Thymus (tissue), 11 donors: ENCODE results near the gene NEAT1. TPM values are rescaled to one million over a fixed set of nuclear protein-coding genes. Genes with fewer than 3 reads are reported as not detected.
A peak's percentile ranks its signal among the peaks of the same experiment; 100 is the strongest.

ENCODE experiments used
- DNase-seq, 9 donors: peaks; one replicate each; pipeline ENCODE4 v3.0.0-alpha.2; 2013; ENCODE audit warnings: low spot score in 9 of 9, low read depth in 6 of 9, missing footprints in 1 of 9
- H3K27ac ChIP-seq, 2 donors: one replicate each; pipeline ENCODE4 v1.5.1; 2013; ENCODE audit warnings: control low read depth in 1 of 2, low read depth in 1 of 2, low read length in 1 of 2, mild to moderate bottlenecking in 1 of 2, moderate library complexity in 1 of 2
- H3K27me3 ChIP-seq, 2 donors: one replicate each; pipeline ENCODE4 v1.5.1; 2013; ENCODE audit warnings: low read length in 1 of 2; ENCODE audit not compliant: control insufficient read depth in 2 of 2, insufficient read depth in 1 of 2
- H3K36me3 ChIP-seq, 2 donors: one replicate each; pipeline ENCODE4 v1.5.1; 2013; ENCODE audit warnings: low read length in 1 of 2, mild to moderate bottlenecking in 1 of 2, moderate library complexity in 1 of 2; ENCODE audit not compliant: control insufficient read depth in 2 of 2, insufficient read depth in 2 of 2
- H3K4me1 ChIP-seq, 2 donors: one replicate each; pipeline ENCODE4 v1.5.1; 2013; ENCODE audit warnings: low read length in 2 of 2; ENCODE audit not compliant: control insufficient read depth in 2 of 2, insufficient read depth in 2 of 2
- H3K4me3 ChIP-seq, 2 donors: one replicate each; pipeline ENCODE4 v1.5.1; 2013; ENCODE audit warnings: low read length in 2 of 2, control low read depth in 1 of 2, mild to moderate bottlenecking in 1 of 2
- H3K9me3 ChIP-seq, 2 donors: one replicate each; pipeline ENCODE4 v1.5.1; 2013; ENCODE audit warnings: low read length in 1 of 2, mild to moderate bottlenecking in 1 of 2; ENCODE audit not compliant: control insufficient read depth in 2 of 2, insufficient read depth in 1 of 2
- WGBS: extraction: QIAGEN DNeasy Blood & Tissue Kit; methylation state at CpG from one replicate; pipeline ENCODE4 v1.1.7; 2013; 5-methylcytosine and 5-hydroxymethylcytosine counted together
- polyA plus RNA-seq: library from polyadenylated mRNA; stranded (reverse); fragments of 200-250 nt; gene quantifications from one replicate; pipeline ENCODE4 v1.2.3, GENCODE V29; 2013
- total RNA-seq: library from RNA; stranded (reverse); fragments of 120-200 nt; gene quantifications from one replicate; pipeline ENCODE4 v1.2.4, GENCODE V29; 2013
- donor health status: healthy.

The NEAT1 gene
- total and polyA plus RNA-seq, 2 donors = 9.2 to 3,325 TPM

DNA sequence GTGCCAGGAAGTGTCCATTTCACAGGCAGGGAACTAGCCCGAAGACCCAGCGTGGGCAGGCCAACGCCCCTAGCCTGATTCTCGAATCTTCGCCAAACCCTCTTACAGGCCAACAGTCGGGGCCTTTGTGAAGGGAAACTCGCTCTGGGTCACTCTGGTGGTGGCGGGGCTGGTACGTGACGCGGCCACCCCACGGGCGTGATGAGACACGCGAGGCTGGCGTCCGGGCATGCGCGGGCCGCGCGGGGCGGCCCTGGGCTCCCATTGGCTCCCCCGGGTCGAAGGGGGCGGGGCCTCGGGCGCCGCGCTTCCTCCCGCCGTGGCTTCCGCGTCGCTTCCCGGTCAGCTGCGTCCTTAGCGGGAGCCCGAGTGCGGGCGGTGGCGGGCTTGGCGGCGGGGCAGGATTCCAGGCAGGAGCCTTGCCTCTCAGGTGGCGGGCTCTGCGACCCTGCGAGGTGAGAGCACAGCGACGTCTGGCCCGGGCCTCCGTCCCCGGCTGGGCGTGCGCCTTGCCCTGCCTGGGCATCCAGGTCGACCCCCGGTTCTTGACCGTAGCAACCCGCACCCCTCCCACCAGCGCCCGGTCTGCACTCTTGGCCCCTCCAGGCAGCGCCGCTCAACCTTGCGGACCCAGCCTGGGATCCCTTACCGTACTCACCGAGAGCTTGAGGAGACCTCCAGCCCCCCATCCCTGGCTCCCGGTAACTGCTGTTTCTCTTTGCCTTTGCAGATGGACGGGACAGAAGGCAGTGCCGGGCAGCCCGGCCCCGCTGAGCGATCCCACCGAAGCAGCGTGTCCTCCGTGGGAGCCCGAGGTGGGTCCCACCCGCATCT is 36.1 kb upstream of the NEAT1 start, which contains the start of gene FRMD8:
Gene FRMD8, plus strand, starts transcription at position 331 of the 834 bp plus-strand sequence. Its CDS starts 400 bp downstream, at position 731.
- H3K4me1 ChIP-seq = peaks cover 25 to 83% of the 10 kb centered on the region in 2 donors
- peak in 8 of 9 donors; percentile 60 to 89 (median 76) for DNase-seq
- peak within 1 kb of the TSS; percentile 79 to 91 for H3K27ac ChIP-seq
- H3K9me3 ChIP-seq = no peaks in the 10 kb centered on the region
- no peaks in the 10 kb centered on the region for H3K27me3 ChIP-seq
- H3K36me3 ChIP-seq = peaks cover 11 to 21% of the 10 kb centered on the region in 2 donors
- H3K4me3 ChIP-seq = peak within 1 kb of the TSS; percentile 68 to 95
- 2% methylated on average over 76 of the region's 76 CpGs for WGBS

DNA sequence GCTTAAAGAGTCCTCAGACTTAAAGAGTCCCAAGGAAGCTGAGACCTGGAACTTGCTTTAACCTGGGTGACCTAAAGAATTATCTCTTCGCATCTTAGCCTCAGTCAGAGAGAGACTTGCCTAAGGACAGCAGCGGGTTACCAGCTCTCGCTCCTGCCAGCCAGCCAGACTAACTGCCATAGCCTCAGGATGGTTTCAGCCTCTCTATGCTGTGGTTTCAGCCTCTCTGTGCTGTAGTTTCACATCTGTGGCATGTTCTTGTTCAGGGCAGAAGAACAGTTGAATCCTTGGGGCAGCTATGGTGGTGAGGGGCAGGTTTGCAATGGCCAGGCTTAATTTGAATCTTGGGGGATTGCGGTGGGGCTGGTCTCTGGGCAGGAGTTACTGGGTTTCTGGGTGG is 33.9 kb upstream of the NEAT1 start:
- Histone ChIP-seq H3K36me3 (peaks cover 22 to 42% of the 10 kb centered on the region in 2 donors), H3K4me3 (no peak overlapping the region), H3K9me3 (peaks cover 0 to 5% of the 10 kb centered on the region in 2 donors), H3K27ac (no peak overlapping the region), H3K4me1 (peaks cover 13 to 63% of the 10 kb centered on the region in 2 donors), H3K27me3 (no peaks in the 10 kb centered on the region)
- WGBS = 98% methylated on average over 4 of the region's 4 CpGs
- DNase-seq = no peak

DNA sequence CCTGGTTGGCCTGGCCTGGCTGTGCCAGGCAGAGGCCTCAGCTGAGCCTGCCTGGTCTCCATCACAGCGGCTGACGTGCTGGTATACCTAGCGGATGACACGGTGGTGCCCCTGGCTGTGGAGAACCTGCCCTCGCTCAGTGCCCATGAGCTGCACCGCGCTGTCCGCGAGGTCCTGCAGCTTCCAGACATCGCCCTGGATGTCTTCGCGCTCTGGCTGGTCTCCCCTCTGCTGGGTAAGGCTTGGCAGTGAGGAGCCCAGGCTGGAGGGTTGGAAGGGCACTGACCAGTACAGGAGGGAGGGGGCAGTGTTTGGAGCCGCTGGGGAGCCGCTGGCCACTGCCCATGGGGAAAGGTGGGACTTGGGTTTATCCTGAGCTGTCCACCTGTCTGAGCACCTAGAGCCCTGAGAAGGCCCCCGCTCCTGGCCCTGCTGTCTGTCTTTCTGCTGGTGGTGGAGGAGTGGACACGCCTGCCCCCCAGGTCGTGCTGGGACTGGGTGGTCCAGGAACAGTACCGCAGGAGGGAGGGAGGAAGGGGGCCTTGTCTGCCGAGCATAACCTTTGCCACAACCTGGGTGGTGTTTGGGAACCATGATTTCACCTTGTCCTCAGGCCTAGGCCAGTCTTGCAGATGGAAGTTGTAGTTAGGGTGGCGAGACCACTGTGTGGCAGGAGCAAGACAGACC is 33.2 kb upstream of the NEAT1 start:
- Histone ChIP-seq H3K27me3 (no peaks in the 10 kb centered on the region), H3K9me3 (peaks cover 0 to 5% of the 10 kb centered on the region in 2 donors), H3K27ac (no peak overlapping the region), H3K36me3 (peaks cover 29 to 49% of the 10 kb centered on the region in 2 donors), H3K4me1 (peaks cover 13 to 56% of the 10 kb centered on the region in 2 donors), H3K4me3 (no peak overlapping the region)
- WGBS = 94% methylated on average over 20 of the region's 20 CpGs
- no peak for DNase-seq

DNA sequence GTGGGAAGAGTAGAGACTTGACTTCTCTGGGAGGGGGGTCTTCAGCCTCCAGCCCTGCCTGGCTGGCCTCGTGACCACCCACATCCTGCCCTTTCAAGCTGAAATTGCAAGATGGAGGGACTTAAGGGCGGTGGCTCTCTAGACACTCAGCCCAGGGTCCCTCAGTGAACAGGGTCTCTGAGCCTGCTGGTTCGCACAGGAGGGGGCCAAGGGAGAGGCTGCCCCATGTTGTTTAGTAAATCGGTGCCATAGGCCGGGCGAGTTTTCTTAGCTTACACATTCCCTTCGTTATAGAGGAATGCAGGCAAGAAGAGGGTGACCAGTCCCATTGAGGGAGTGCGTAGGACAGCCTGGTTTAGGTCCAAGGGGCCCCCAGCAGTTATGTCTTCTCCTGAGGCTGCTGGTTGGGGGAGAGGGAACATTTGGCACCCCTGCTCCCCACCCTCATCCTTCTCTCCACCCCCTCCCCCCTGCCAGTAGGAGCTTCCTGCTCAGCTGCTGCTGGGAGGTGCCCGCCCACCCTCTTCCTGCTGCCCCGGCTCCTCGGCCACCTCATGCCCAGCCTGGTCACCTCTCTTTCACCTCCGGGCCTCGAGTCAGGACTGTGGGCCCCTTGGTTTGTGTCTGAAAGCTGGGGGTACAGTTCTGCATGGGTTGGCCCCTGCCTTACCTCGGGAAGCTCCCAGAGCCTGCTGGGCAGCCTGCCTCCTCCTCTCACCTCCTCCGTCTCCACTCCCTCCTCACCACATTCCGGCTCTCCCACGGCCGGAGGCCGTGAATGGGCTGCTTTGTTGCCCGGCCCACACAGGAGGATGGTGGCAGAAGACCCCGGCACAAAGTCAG is 32.3 kb upstream of the NEAT1 start:
- Histone ChIP-seq H3K36me3 (peaks cover 36 to 55% of the 10 kb centered on the region in 2 donors), H3K9me3 (peaks cover 0 to 5% of the 10 kb centered on the region in 2 donors), H3K27me3 (no peaks in the 10 kb centered on the region), H3K4me1 (peaks cover 13 to 47% of the 10 kb centered on the region in 2 donors), H3K4me3 (no peak overlapping the region), H3K27ac (no peak overlapping the region)
- 85% methylated on average over 21 of the region's 21 CpGs for WGBS
- no peak for DNase-seq

DNA sequence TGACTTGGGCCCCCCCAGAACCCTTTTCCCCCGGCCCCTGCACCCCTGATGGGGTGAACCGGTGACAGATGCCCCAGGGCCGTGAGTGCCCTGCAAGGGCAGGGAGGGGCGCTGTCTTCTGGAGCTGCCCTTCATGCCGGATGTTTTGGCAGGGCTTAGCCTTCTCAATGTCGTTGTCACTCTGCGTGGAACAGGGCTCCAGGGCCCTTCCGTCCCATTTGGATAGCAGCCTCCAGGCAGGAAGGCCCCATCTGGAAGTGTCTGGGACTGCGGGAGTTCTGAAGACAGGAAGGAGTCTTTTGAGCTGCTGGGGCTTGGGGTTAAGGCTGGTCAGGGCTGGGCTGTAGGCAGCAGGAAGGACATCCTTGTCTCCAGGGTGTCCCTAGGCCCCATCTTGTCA is 31.6 kb upstream of the NEAT1 start:
- Histone ChIP-seq H3K27ac (no peak overlapping the region), H3K4me1 (peaks cover 12 to 41% of the 10 kb centered on the region in 2 donors), H3K4me3 (no peak overlapping the region), H3K27me3 (no peaks in the 10 kb centered on the region), H3K9me3 (peaks cover 0 to 5% of the 10 kb centered on the region in 2 donors), H3K36me3 (peaks cover 42 to 61% of the 10 kb centered on the region in 2 donors)
- no peak for DNase-seq
- WGBS = 95% methylated on average over 9 of the region's 9 CpGs

DNA sequence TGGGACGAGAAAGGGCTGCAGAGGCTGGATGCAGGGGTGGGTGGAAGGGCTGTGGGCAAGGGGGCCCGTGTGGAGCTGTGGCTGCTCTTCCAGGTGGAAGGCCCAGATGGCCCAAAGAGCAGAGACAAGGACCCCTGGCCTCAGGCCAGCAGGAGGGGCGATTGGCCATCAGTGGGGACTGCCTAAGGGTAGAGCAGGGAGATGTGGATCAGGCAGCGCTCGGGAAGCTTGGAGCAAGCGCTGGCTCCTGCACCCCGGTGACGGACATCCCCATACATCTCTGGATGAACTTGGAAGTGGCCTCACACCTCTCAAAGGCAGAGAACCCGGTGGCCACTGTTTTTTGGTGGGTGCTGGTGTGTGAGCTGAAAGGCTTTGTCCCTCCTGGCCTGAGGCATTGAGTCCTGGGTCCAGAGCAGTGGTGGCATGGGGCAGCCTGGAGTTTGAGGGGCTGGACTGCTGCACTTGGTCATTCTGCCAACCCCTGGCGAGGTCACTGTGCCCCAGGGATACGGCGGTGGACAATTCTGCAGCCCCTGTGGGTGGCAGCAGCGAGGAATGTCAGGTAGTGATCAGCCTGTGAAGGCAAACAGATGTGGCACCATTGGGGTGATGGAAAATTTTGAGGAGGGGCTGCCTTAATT is 30.3 kb upstream of the NEAT1 start:
- H3K9me3 ChIP-seq = peaks cover 0 to 5% of the 10 kb centered on the region in 2 donors
- no peak for DNase-seq
- peaks cover 55 to 74% of the 10 kb centered on the region in 2 donors for H3K36me3 ChIP-seq
- H3K27ac ChIP-seq = no peak overlapping the region
- H3K4me3 ChIP-seq = no peak overlapping the region
- 97% methylated on average over 13 of the region's 13 CpGs for WGBS
- H3K4me1 ChIP-seq = peaks cover 7 to 32% of the 10 kb centered on the region in 2 donors
- no peaks in the 10 kb centered on the region for H3K27me3 ChIP-seq

DNA sequence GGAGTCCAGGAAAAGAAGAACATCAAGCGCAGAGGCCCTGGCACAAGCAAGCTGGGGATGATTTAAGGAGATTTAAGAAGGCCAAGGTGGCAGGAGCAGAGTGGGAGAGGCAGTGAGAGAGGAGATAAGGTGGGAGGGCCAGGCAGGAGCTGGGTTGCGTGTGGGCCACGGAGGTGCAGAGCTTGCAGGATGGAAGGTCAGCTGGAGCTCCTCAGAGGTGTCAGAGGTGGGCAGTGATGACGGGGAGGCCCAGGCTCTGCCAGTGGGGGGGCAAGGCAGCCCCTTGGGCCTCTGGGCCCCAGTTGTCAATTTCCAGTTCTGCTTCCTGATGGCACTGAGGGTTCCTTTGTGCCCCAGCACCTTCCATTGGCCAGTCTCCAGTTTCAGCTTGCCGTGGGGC is 29.7 kb upstream of the NEAT1 start:
- WGBS = 97% methylated on average over 5 of the region's 5 CpGs

DNA sequence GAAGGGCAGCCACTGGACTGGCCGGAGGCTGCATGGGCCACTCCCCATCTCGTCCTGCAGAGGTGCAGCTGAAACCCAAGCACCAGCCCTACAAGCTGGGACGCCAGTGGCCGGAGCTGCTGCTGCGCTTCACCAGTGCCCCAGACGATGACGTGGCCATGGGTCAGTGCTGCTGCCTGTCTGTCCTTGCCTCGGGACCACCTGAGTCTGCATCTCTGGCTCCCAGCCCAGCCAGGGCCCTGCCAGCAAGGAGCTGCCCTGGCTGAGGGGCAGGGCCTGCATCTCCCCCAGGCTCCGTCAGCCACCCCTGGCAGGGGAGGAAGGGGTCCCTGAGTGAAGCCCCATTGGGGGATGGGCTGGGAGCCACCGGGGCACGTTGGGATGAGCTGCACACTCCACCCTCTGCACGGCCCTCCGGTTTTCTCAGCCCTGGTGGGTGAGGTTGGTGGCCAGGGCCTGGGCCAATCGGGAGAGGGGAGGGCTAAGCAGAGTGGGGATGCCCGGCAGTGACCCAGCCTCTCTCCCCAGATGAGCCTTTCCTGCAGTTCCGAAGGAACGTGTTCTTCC is 29.0 kb upstream of the NEAT1 start:
- Histone ChIP-seq H3K4me3 (no peak overlapping the region), H3K27me3 (no peaks in the 10 kb centered on the region), H3K27ac (no peak overlapping the region), H3K4me1 (peaks cover 0 to 19% of the 10 kb centered on the region in 2 donors), H3K9me3 (peaks cover 0 to 5% of the 10 kb centered on the region in 2 donors), H3K36me3 (peaks cover 65 to 80% of the 10 kb centered on the region in 2 donors)
- WGBS = 98% methylated on average over 17 of the region's 17 CpGs
- no peak for DNase-seq

More for the DNA sequence above, 29.7 kb upstream of the NEAT1 start:
- Histone ChIP-seq H3K36me3 (peaks cover 58 to 76% of the 10 kb centered on the region in 2 donors), H3K27ac (no peak overlapping the region), H3K4me1 (peaks cover 4 to 26% of the 10 kb centered on the region in 2 donors), H3K9me3 (peaks cover 0 to 5% of the 10 kb centered on the region in 2 donors), H3K27me3 (no peaks in the 10 kb centered on the region), H3K4me3 (no peak overlapping the region)
- DNase-seq = no peak
